ENCODE results near the gene DIS3L2.

GRCh38 chr2:232265329-232265728, 303.8 kb downstream of the DIS3L2 start:
- no peak for TF ChIP-seq POLR2A (IDR thresholded peaks at IDR 0.05)
- no peak for TF ChIP-seq CTCF (IDR thresholded peaks at IDR 0.05)
